Stimulated activated CD4-positive, alpha-beta T cell treated with anti-CD3 and anti-CD28 coated beads, Interleukin-4, amount 100 ng/mL, for 24 hours (primary cell): ENCODE data around the gene IGFBP4.

Source experiments
- DNase-seq: peaks from one replicate; pipeline ENCODE4 v3.0.0-alpha.2; 2020

IGFBP4 gene

GRCh38 chr17:40493697-40494096 lies 50.4 kb downstream of the IGFBP4 start:
- no peak for DNase-seq

- DNase-seq, result no peak
Measured at GRCh38 chr17:40495140-40495539, 51.9 kb downstream of the IGFBP4 start.

GRCh38 chr17:40496170-40496569 lies 52.9 kb downstream of the IGFBP4 start:
- no peak for DNase-seq

- DNase-seq, result no peak
Measured at GRCh38 chr17:40496634-40497420, 53.6 kb downstream of the IGFBP4 start.

GRCh38 chr17:40497695-40498094 lies 54.4 kb downstream of the IGFBP4 start:
- DNase-seq, result no peak

- no peak for DNase-seq
Measured at GRCh38 chr17:40498281-40499084, 55.2 kb downstream of the IGFBP4 start.

- DNase-seq, result no peak
Measured at GRCh38 chr17:40499551-40500189, 56.4 kb downstream of the IGFBP4 start.

GRCh38 chr17:40500190-40500589 lies 56.9 kb downstream of the IGFBP4 start:
- no peak for DNase-seq

- no peak for DNase-seq
Measured at GRCh38 chr17:40500709-40501108, 57.5 kb downstream of the IGFBP4 start.

GRCh38 chr17:40501499-40501911 lies 58.3 kb downstream of the IGFBP4 start, which contains the start of gene TNS4:
TNS4 (minus strand) TSS chr17:40501623; CDS start chr17:40496425, 5,198 bp downstream.
- DNase-seq, result no peak

- no peak for DNase-seq
Measured at GRCh38 chr17:40502716-40503115, 59.5 kb downstream of the IGFBP4 start.

GRCh38 chr17:40503154-40503553 lies 59.9 kb downstream of the IGFBP4 start:
- no peak for DNase-seq

GRCh38 chr17:40506786-40507185 lies 63.5 kb downstream of the IGFBP4 start:
- no peak for DNase-seq
